WTC11 (cell line): ENCODE measurements around the gene PARS2.

Experiments
- ELF4 ChIP-seq: sonication (generic); formaldehyde crosslinking; IDR thresholded peaks from 2 replicates; pipeline ENCODE4 v1.8.1; 2022; ENCODE audit warnings: low read depth, mild to moderate bottlenecking, moderate library complexity, missing genetic modification reagents
- ETV6 ChIP-seq: sonication (generic); formaldehyde crosslinking; IDR thresholded peaks from 2 replicates; pipeline ENCODE4 v1.8.1; 2022; ENCODE audit warnings: mild to moderate bottlenecking, missing genetic modification reagents
- HMGA2 ChIP-seq: fragments of 250-450 bp; sonication (Bioruptor Pico); IDR thresholded peaks from 2 replicates; pipeline ENCODE4 v1.4.0; 2021; ENCODE audit warnings: mild to moderate bottlenecking, moderate library complexity
- ZNF317 ChIP-seq: sonication (generic); formaldehyde crosslinking; IDR thresholded peaks from 2 replicates; pipeline ENCODE4 v1.8.1; 2023; ENCODE audit warnings: low read depth, mild to moderate bottlenecking, moderate library complexity, missing genetic modification reagents, borderline replicate concordance
- TF ChIP-seq, protein P1 (sequence below): sonication (generic); formaldehyde crosslinking; IDR thresholded peaks from 2 replicates; pipeline ENCODE4 v1.8.1; 2023; ENCODE audit warnings: mild to moderate bottlenecking, missing genetic modification reagents, moderate library complexity
- TF ChIP-seq, protein P2 (sequence below): fragments of 200-600 bp; IDR thresholded peaks from 2 replicates; pipeline ENCODE4 v1.8.0; 2022; ENCODE audit warnings: antibody characterized with exemption
- TF ChIP-seq, protein P3 (sequence below): fragments of 250-450 bp; sonication (Bioruptor Pico); IDR thresholded peaks from 2 replicates; pipeline ENCODE4 v1.9.0; 2021; ENCODE audit warnings: moderate library complexity, mild to moderate bottlenecking, inconsistent platforms, borderline replicate concordance
- TF ChIP-seq, protein P4 (sequence below): sonication (generic); formaldehyde crosslinking; IDR thresholded peaks from 2 replicates; pipeline ENCODE4 v1.8.1; 2022; ENCODE audit warnings: low read depth, missing genetic modification reagents, borderline replicate concordance
- TF ChIP-seq, protein P5 (sequence below): fragments of 250-450 bp; sonication (Bioruptor Pico); IDR thresholded peaks from 2 replicates; pipeline ENCODE4 v1.9.0; 2021; ENCODE audit warnings: mild to moderate bottlenecking

DNA sequence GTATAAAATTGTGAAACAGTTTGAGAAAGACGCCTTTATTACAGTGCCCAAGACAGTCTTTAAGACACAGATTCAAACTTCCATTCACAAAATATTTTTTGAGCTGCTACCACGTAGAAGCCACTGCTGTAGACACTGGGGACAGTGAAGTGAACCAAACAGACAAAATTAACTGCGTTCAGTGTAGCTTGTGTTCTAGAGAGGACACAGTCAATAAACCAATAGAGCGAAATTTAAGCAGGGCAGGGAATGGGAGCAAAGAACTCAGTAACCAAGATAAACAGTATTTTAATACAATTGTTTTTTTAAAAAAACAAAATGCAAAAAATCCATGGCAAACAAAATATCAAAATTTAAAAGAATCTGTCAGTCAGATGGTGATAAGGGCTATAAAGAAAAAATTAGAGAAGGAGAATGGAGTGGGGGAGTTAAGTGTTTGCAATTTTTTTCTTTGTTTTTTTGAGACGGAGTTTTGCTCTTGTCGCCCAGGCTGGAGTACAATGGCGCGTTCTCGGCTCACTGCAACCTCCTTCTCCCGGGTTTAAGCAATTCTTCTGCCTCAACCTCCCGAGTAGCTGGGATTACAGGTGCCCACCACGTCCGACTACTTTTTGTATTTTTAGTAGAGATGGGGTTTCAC is 719 bp upstream of the PARS2 start:
- TF ChIP-seq HMGA2 (CRISPR knock-in tag) (no peak), ELF4 (no peak), ZNF317 (CRISPR knock-in tag) (no peak), ETV6 (CRISPR knock-in tag) (no peak)
- TF ChIP-seq, protein P1, sequence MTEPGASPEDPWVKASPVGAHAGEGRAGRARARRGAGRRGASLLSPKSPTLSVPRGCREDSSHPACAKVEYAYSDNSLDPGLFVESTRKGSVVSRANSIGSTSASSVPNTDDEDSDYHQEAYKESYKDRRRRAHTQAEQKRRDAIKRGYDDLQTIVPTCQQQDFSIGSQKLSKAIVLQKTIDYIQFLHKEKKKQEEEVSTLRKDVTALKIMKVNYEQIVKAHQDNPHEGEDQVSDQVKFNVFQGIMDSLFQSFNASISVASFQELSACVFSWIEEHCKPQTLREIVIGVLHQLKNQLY (CRISPR knock-in tag) = no peak
- TF ChIP-seq, protein P2, sequence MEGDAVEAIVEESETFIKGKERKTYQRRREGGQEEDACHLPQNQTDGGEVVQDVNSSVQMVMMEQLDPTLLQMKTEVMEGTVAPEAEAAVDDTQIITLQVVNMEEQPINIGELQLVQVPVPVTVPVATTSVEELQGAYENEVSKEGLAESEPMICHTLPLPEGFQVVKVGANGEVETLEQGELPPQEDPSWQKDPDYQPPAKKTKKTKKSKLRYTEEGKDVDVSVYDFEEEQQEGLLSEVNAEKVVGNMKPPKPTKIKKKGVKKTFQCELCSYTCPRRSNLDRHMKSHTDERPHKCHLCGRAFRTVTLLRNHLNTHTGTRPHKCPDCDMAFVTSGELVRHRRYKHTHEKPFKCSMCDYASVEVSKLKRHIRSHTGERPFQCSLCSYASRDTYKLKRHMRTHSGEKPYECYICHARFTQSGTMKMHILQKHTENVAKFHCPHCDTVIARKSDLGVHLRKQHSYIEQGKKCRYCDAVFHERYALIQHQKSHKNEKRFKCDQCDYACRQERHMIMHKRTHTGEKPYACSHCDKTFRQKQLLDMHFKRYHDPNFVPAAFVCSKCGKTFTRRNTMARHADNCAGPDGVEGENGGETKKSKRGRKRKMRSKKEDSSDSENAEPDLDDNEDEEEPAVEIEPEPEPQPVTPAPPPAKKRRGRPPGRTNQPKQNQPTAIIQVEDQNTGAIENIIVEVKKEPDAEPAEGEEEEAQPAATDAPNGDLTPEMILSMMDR = no peak
- TF ChIP-seq, protein P3, sequence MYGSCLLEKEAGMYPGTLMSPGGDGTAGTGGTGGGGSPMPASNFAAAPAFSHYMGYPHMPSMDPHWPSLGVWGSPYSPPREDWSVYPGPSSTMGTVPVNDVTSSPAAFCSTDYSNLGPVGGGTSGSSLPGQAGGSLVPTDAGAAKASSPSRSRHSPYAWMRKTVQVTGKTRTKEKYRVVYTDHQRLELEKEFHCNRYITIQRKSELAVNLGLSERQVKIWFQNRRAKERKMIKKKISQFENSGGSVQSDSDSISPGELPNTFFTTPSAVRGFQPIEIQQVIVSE (CRISPR knock-in tag) = no peak
- TF ChIP-seq, protein P4, sequence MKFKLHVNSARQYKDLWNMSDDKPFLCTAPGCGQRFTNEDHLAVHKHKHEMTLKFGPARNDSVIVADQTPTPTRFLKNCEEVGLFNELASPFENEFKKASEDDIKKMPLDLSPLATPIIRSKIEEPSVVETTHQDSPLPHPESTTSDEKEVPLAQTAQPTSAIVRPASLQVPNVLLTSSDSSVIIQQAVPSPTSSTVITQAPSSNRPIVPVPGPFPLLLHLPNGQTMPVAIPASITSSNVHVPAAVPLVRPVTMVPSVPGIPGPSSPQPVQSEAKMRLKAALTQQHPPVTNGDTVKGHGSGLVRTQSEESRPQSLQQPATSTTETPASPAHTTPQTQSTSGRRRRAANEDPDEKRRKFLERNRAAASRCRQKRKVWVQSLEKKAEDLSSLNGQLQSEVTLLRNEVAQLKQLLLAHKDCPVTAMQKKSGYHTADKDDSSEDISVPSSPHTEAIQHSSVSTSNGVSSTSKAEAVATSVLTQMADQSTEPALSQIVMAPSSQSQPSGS (CRISPR knock-in tag) = no peak
- TF ChIP-seq, protein P5, sequence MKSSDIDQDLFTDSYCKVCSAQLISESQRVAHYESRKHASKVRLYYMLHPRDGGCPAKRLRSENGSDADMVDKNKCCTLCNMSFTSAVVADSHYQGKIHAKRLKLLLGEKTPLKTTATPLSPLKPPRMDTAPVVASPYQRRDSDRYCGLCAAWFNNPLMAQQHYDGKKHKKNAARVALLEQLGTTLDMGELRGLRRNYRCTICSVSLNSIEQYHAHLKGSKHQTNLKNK = no peak
